Dedifferentiated amniotic fluid mesenchymal stem cell (primary cell): ENCODE data around the gene ARPC1A.
A peak's percentile ranks its signal among the peaks of the same experiment; 100 is the strongest.

ENCODE experiments used
- DNase-seq: peaks from one replicate; pipeline ENCODE4 v3.0.0-alpha.2; 2016; ENCODE audit errors: extremely low spot score

ARPC1A gene

GRCh38 chr7:99387912-99388311 is 62.2 kb downstream of the ARPC1A start:
- DNase-seq = no peak

GRCh38 chr7:99389772-99390171 is 64.1 kb downstream of the ARPC1A start:
- no peak for DNase-seq

- no peak for DNase-seq
Measured at GRCh38 chr7:99390941-99391602, 65.4 kb downstream of the ARPC1A start.

GRCh38 chr7:99392046-99392445 is 66.3 kb downstream of the ARPC1A start:
- no peak for DNase-seq

GRCh38 chr7:99392659-99393354 is 67.1 kb downstream of the ARPC1A start:
- no peak for DNase-seq

- DNase-seq = no peak
Measured at GRCh38 chr7:99393355-99394187, 67.9 kb downstream of the ARPC1A start.

GRCh38 chr7:99394188-99394502 is 68.4 kb downstream of the ARPC1A start:
- no peak for DNase-seq

GRCh38 chr7:99395616-99396327 is 70.1 kb downstream of the ARPC1A start:
- DNase-seq = no peak

- no peak for DNase-seq
Measured at GRCh38 chr7:99396418-99397296, 71.0 kb downstream of the ARPC1A start.

- no peak for DNase-seq
Measured at GRCh38 chr7:99397297-99397983, 71.7 kb downstream of the ARPC1A start.

GRCh38 chr7:99398891-99399445 is 73.3 kb downstream of the ARPC1A start:
- no peak for DNase-seq

- DNase-seq = no peak
Measured at GRCh38 chr7:99399597-99399996, 73.9 kb downstream of the ARPC1A start.

GRCh38 chr7:99402854-99403253 is 77.2 kb downstream of the ARPC1A start:
- no peak for DNase-seq

GRCh38 chr7:99403764-99404163 is 78.1 kb downstream of the ARPC1A start:
- DNase-seq = no peak

- no peak for DNase-seq
Measured at GRCh38 chr7:99404235-99404976, 78.7 kb downstream of the ARPC1A start.

GRCh38 chr7:99404977-99405320 is 79.3 kb downstream of the ARPC1A start:
- no peak for DNase-seq

- DNase-seq = no peak
Measured at GRCh38 chr7:99406557-99406956, 80.9 kb downstream of the ARPC1A start.

GRCh38 chr7:99407872-99408378 is 82.2 kb downstream of the ARPC1A start:
- peak; percentile 79 for DNase-seq

GRCh38 chr7:99408379-99409191 is 82.9 kb downstream of the ARPC1A start, which contains the start of the genes BUD31 and PDAP1:
TSS of gene BUD31 (plus strand) at chr7:99408969. CDS start at chr7:99411093, 2,124 bp downstream.
TSS of gene PDAP1 (minus strand) at chr7:99408597. CDS start at chr7:99408548, 49 bp downstream.
- DNase-seq = peak; percentile 90
